ENCODE results near the gene RIMBP2.

RIMBP2 gene

GRCh38 chr12:130357729-130358330, 358.3 kb downstream of the RIMBP2 start:
- no peak for FAIRE-seq

DNA sequence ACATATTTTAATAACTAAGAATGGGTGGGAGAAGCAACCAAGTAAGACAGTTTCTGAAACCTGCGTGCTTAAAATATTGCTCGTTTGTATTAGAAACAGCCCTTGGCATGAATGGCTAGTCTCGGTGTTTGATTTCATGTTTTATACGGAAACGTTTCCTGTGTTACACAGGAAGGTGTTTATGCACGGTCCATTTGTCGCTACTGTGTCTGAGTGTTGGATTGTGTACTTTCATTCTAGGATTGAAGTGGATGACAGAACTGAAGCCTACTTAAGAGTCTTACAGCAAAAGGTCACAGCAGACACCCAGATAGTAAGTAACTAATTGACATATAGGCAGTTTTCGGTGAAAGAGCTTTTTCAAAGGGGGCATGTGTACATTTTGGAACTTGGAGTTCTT, 358.9 kb downstream of the RIMBP2 start:
- DNase-seq (ENCODE audit: insufficient read length, low spot score) (no peak), FAIRE-seq (no peak)

More at GRCh38 chr12:130357729-130358330, 358.3 kb downstream of the RIMBP2 start:
- DNase-seq (ENCODE audit: insufficient read length, low spot score), result no peak

DNA sequence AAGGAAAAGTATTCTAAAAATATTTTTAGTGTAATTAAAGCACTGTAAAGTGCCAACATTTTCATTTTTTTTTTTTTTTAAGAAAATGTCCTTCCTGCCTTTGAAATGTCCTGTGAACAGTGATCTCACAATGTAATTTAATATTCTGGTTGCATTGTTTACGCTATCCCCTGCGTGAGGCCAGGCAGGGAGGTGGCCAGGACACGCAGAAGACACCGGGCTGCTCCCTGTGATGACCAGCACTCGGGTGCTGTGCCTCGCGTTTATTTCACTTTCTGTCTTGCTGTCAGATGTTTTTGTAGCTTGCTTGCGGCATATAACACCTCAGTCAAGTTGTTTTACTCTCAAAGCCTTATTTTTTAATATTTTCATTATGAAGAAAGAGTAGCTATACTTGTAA, 359.9 kb downstream of the RIMBP2 start:
- no peak for FAIRE-seq
- DNase-seq (ENCODE audit: insufficient read length, low spot score), result no peak

- DNase-seq (ENCODE audit: insufficient read length, low spot score) (no peak), FAIRE-seq (no peak)
Observed at GRCh38 chr12:130354407-130354806, 361.7 kb downstream of the RIMBP2 start.

DNA sequence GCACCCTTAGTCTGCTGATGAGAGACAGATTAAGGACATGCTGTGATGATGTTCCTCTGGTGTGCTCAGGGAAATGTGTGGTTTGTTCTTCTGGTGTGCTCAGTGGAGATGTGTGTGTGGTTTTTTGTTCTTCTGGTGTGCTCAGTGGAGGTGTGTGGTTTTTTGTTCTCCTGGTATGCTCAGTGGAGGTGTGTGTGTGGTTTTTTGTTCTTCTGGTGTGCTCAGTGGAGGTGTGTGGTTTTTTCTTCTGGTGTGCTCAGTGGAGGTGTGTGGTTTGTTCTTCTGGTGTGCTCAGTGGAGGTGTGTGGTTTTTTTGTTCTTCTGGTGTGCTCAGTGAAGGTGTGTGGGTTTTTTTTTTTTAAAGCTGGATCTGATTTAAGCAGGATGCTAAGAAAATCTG, 363.0 kb downstream of the RIMBP2 start:
- DNase-seq (ENCODE audit: insufficient read length, low spot score) (no peak), FAIRE-seq (no peak)

DNA sequence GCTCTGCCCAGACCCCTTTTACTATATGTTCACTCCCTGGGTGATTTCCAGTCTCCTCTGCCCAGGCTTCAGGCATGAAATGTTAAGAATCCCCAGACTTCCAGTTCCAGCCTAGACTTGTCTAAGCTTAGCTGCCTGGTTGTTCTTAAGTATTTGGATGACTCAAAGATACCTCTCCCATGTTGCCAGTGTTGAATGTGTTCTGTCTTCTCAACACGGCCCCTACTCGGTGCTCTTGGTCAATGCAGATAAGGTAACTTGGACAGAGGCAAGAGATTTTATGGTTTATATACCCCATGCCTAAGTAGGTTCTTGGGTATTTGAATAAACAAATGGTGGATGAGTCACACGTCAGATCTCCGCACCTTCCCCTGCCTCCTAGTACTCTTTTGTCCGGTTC, 364.8 kb downstream of the RIMBP2 start:
- FAIRE-seq, result no peak
- DNase-seq (ENCODE audit: insufficient read length, low spot score), result no peak

GRCh38 chr12:130350715-130351114, 365.4 kb downstream of the RIMBP2 start:
- DNase-seq (ENCODE audit: insufficient read length, low spot score) (no peak), FAIRE-seq (no peak)

DNA sequence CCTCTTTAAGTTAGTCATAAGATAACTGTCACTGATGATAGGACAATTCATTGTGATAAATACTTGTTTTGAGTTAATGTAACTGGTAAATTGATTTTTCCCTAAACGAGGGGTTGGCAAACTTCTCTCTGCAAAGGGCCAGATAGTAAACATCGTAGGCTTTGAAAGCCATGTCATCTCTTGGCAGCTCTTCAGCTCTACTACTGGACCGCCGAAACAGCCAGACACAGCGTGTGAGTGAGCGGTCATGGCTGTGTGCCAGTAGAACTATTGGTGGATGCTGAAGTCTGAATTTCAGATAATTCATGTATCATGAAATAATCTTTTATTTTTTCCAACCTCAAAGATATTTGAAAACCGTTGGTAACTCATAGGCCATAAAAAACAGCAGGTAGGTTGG, 368.5 kb downstream of the RIMBP2 start:
- DNase-seq (ENCODE audit: insufficient read length, low spot score) (no peak), FAIRE-seq (no peak)
